Suprapubic skin (tissue), 4 donors: Measurements from ENCODE around the gene PODXL. TPM values are rescaled to one million over a fixed set of nuclear protein-coding genes. Genes with fewer than 3 reads are reported as not detected.
A peak's percentile ranks its signal among the peaks of the same experiment; 100 is the strongest.

Experiments used
- DNase-seq, 2 donors: peaks; one replicate each; pipeline ENCODE4 v3.0.0-alpha.2; 2019; ENCODE audit warnings: low spot score in 2 of 2
- H3K27ac ChIP-seq: fragments of 200-600 bp; sonication (generic); one replicate; pipeline ENCODE4 v1.5.1; 2019
- H3K27me3 ChIP-seq: fragments of 200-600 bp; sonication (generic); one replicate; pipeline ENCODE4 v1.5.1; 2019
- H3K36me3 ChIP-seq: fragments of 200-600 bp; sonication (generic); one replicate; pipeline ENCODE4 v1.5.1; 2019
- H3K4me1 ChIP-seq: fragments of 200-600 bp; sonication (generic); one replicate; pipeline ENCODE4 v1.5.1; 2019
- H3K4me3 ChIP-seq: fragments of 200-600 bp; sonication (generic); one replicate; pipeline ENCODE4 v1.5.1; 2019; ENCODE audit warnings: mild to moderate bottlenecking
- H3K9me3 ChIP-seq: fragments of 200-600 bp; sonication (generic); one replicate; pipeline ENCODE4 v1.5.1; 2019
- EP300 ChIP-seq: sonication (generic); formaldehyde crosslinking; IDR thresholded peaks from one replicate; pipeline ENCODE4 v1.6.1; 2017; ENCODE audit warnings: antibody characterized with exemption
- POLR2A ChIP-seq, 2 donors: fragments of 450-650 bp; IDR thresholded peaks; one replicate each; pipeline ENCODE4 v1.6.1; 2017; ENCODE audit warnings: antibody characterized with exemption in 2 of 2, mild to moderate bottlenecking in 2 of 2, moderate library complexity in 2 of 2
- POLR2AphosphoS5 ChIP-seq, 3 donors: sonication (generic); formaldehyde crosslinking; IDR thresholded peaks; one replicate each; pipeline ENCODE4 v1.6.1; 2017; ENCODE audit warnings: antibody characterized with exemption in 3 of 3
- WGBS: methylation state at CpG from one replicate; pipeline ENCODE4 v1.1.5; 2018; 5-methylcytosine and 5-hydroxymethylcytosine counted together
- total RNA-seq, 4 donors: library from RNA; depleted of rRNA; stranded (reverse); fragments of >200 nt; gene quantifications; one replicate each; pipeline ENCODE4 v1.1.0, GENCODE V29; 2016
- TF ChIP-seq, protein P1 (sequence below), 2 donors: fragments of 200-600 bp in 1 of 2; fragments of 450-650 bp in 1 of 2; sonication (generic) in 1 of 2; IDR thresholded peaks; one replicate each; pipeline ENCODE4 v1.5.1; 2016 to 2019; ENCODE audit warnings: antibody characterized with exemption in 2 of 2, mild to moderate bottlenecking in 1 of 2, moderate library complexity in 1 of 2

Gene PODXL
- total RNA-seq, 4 donors from 2014 or later, result 10.2 to 27.9 (median 17.8) TPM

- H3K27ac ChIP-seq, result no peak overlapping the region
- peaks cover 7% of the 10 kb centered on the region for H3K4me1 ChIP-seq
- no peak overlapping the region for H3K4me3 ChIP-seq
- DNase-seq, result no peak
- H3K9me3 ChIP-seq, result no peaks in the 10 kb centered on the region
- H3K36me3 ChIP-seq, result no peaks in the 10 kb centered on the region
- 58% methylated on average over 6 of the region's 16 CpGs for whole genome bisulfite sequencing
- TF ChIP-seq EP300, result no peak
- no peak for TF ChIP-seq POLR2A (IDR thresholded peaks at IDR 0.05)
- no peak for TF ChIP-seq POLR2AphosphoS5 (IDR thresholded peaks at IDR 0.05)
- TF ChIP-seq, protein P1, sequence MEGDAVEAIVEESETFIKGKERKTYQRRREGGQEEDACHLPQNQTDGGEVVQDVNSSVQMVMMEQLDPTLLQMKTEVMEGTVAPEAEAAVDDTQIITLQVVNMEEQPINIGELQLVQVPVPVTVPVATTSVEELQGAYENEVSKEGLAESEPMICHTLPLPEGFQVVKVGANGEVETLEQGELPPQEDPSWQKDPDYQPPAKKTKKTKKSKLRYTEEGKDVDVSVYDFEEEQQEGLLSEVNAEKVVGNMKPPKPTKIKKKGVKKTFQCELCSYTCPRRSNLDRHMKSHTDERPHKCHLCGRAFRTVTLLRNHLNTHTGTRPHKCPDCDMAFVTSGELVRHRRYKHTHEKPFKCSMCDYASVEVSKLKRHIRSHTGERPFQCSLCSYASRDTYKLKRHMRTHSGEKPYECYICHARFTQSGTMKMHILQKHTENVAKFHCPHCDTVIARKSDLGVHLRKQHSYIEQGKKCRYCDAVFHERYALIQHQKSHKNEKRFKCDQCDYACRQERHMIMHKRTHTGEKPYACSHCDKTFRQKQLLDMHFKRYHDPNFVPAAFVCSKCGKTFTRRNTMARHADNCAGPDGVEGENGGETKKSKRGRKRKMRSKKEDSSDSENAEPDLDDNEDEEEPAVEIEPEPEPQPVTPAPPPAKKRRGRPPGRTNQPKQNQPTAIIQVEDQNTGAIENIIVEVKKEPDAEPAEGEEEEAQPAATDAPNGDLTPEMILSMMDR (IDR thresholded peaks at IDR 0.05), result no peak
- H3K27me3 ChIP-seq, result no peaks in the 10 kb centered on the region
Observed at GRCh38 chr7:131544449-131545301, 11.8 kb downstream of the PODXL start.

DNA sequence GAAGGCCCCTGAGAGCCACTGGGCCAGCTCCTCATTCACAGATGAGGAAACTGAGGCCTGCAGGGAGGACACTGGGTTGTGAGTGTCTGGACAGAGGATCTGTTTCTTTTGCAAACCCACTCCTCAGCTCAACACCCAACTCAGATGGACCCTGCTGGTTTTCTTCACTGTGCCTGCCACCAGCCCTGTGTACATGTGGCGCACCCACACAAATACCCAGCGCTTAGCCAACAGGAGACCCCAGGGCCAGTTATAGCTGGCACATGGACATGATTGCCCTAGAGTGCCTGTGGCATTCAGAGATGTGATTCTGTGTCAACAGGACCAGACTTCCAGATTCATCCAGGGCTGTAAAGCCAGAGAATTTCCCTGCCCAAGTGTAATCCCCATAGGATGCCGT, 12.4 kb downstream of the PODXL start:
- no peak overlapping the region for H3K4me3 ChIP-seq
- peaks cover 7% of the 10 kb centered on the region for H3K4me1 ChIP-seq
- no peak overlapping the region for H3K27ac ChIP-seq

DNA sequence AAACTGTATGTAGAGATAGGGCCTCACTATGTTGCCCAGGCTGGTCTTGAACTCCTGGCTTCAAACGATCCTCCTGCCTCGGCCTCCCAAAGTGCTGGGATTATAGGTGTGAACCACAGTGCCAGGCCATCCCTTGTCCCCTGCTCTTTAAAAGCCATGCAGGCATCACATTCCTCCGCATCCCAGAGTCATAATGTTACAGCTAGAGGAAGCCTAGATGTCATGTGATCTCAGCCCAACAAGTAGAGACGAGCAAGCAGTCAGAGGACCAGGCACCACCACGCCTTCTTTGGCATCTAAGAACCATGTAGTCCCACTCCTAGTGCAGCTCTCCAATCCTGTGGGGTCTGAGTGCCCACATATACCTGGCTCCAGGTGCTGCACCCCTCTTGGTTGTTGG, 13.1 kb downstream of the PODXL start:
- no peaks in the 10 kb centered on the region for H3K9me3 ChIP-seq

More for the DNA sequence above, 12.4 kb downstream of the PODXL start:
- no peaks in the 10 kb centered on the region for H3K9me3 ChIP-seq
- no peak for DNase-seq
- TF ChIP-seq POLR2A (IDR thresholded peaks at IDR 0.05) (no peak), POLR2AphosphoS5 (IDR thresholded peaks at IDR 0.05) (no peak), EP300 (no peak)
- TF ChIP-seq, protein P1 (IDR thresholded peaks at IDR 0.05), result no peak
- H3K27me3 ChIP-seq, result no peaks in the 10 kb centered on the region
- WGBS, result 93% methylated on average over 3 of the region's 3 CpGs
- H3K36me3 ChIP-seq, result no peaks in the 10 kb centered on the region

DNA sequence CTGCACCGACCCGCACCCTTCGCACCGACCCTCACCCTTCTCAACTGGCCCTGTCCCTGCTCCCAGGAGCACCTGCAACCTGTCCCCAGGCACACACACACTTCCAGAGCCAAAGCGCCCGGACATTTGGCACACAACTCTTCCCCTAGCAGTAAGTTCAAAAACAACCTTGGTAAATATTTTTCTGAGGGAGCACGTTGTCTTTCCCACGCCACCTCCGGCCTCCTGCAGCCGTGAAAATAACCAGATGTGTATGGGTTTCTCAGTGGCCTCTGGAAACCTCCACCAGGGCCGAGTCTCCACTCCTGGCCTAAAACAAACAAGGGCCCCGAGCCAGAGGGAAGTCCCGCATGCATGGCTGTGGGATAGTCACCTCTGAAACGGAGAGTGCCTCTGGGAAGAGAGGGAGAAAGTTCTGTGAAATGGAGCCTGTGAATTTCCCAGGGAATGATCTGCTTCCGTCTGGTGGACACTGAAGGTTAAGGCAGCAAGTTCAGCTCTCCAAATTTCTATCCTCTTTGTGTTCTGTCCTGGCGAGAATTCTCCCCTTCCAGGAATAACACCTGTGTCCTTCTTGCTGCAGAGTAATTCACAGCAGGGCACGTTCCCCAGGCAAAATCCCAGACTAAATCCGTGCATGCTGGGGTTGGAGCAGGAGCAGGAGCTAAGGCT, 15.8 kb downstream of the PODXL start:
- DNase-seq, result no peak
- Histone ChIP-seq H3K4me1 (peaks cover 7% of the 10 kb centered on the region), H3K9me3 (no peaks in the 10 kb centered on the region), H3K27ac (peak overlapping the region; percentile 15), H3K27me3 (no peaks in the 10 kb centered on the region), H3K4me3 (no peak overlapping the region), H3K36me3 (no peaks in the 10 kb centered on the region)
- WGBS, result 66% methylated on average over 18 of the region's 18 CpGs
- TF ChIP-seq, protein P1 (IDR thresholded peaks at IDR 0.05), result no peak
- TF ChIP-seq POLR2A (IDR thresholded peaks at IDR 0.05) (no peak), POLR2AphosphoS5 (IDR thresholded peaks at IDR 0.05) (no peak), EP300 (no peak)

More for the DNA sequence above, 13.1 kb downstream of the PODXL start:
- Histone ChIP-seq H3K27me3 (no peaks in the 10 kb centered on the region), H3K27ac (no peak overlapping the region), H3K4me3 (no peak overlapping the region), H3K36me3 (no peaks in the 10 kb centered on the region), H3K4me1 (peaks cover 11% of the 10 kb centered on the region)
- TF ChIP-seq POLR2A (IDR thresholded peaks at IDR 0.05) (no peak), POLR2AphosphoS5 (IDR thresholded peaks at IDR 0.05) (no peak), EP300 (no peak)
- TF ChIP-seq, protein P1 (IDR thresholded peaks at IDR 0.05), result no peak
- 78% methylated on average over 5 of the region's 5 CpGs for WGBS
- DNase-seq, result no peak

DNA sequence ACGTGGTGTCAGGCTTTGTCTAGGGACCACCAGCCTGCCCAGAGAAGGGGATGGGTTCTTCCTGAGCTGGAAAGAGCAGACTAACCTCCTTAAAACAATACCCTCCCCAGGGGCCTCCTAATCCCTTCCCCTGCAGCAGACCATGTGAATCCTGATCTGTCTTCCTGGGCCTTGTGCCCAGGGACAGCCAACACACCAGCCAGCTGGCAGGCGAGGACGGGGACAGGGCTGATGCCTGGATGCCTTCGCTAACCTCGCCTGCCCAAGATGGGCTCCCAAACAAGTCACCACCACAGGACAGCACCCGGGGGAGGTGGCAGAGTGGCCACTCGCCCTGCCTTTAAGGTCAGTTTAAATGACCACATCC, 17.6 kb downstream of the PODXL start:
- no peak for DNase-seq
- H3K27me3 ChIP-seq, result no peaks in the 10 kb centered on the region
- peak overlapping the region; percentile 15 for H3K27ac ChIP-seq
- H3K4me1 ChIP-seq, result peaks cover 7% of the 10 kb centered on the region
- no peak overlapping the region for H3K4me3 ChIP-seq
- WGBS, result 51% methylated on average over 6 of the region's 7 CpGs
- no peaks in the 10 kb centered on the region for H3K36me3 ChIP-seq
- H3K9me3 ChIP-seq, result no peaks in the 10 kb centered on the region
- TF ChIP-seq POLR2A (IDR thresholded peaks at IDR 0.05) (no peak), POLR2AphosphoS5 (IDR thresholded peaks at IDR 0.05) (no peak), EP300 (no peak)
- TF ChIP-seq, protein P1 (IDR thresholded peaks at IDR 0.05), result no peak
